NCI-H2081 (cell line): Measurements from ENCODE around the gene CTNNA2.
A peak's percentile ranks its signal among the peaks of the same experiment; 100 is the strongest.

ENCODE experiments used
- DNase-seq, 2 experiments: peaks; one replicate each; lab custom pipeline; 2025; lab: John Stamatoyannopoulos, UW

Gene CTNNA2

DNA sequence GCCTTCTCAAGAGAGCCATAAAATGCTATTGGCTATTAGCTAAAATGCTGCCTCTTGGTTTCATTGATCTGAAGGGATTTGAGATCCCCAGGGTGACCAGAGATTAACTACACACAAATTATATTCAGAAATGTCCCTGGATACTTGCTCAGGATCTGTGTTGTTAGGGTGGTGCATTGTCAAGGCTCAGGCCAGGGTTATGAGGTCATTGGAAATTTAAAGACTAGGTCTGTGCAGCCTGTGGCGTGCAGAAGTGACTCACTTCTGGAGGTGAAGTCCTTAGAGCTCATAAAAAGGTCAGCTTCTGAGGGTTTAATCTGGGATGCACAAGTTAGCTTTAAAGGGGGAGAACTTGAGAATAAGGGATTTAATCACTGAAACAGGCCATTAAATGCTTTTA is 768.2 kb downstream of the CTNNA2 start:
- no peak for DNase-seq

DNA sequence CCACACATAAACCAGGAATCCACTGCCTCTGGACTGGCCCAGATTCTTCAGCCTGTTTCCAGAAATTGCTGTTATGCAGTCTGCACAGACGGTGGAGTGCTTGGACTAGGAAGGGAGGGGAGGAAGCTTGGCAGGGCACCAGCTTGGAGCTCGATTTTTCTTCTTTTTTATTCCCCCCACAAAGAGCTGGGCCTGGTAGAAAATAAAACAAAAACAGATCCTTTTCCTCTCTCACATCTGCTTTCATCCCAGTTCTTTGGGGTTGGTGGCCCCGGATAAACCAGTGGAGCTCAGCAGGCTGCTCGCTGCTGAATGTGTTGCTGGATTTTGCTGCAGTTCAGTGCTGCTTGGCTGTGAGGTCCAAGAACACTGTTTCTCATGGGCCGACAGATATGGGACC is 775.7 kb downstream of the CTNNA2 start:
- peak; percentile 3 to 4 for DNase-seq

DNA sequence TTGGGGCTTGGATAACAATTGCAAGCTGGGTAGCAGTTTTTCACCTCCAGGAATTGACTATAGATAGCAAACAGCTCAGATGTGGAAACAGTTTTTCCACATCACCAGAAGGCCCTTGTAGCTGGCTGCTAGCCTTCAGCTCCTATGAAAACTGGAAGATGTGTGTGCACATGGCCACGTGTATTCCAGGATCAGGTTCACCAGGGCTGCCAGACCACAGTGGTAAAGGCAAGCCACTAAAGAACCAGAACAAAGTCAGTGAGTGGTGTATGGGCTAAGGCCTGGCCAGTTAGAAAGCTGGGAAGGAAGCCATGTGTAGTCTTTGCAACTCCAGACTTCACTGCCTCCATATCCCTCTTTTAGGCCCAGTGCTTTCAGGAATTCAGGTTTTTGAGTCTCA is 778.8 kb downstream of the CTNNA2 start:
- DNase-seq, result no peak

GRCh38 chr2:80292474-80292873 is 779.6 kb downstream of the CTNNA2 start:
- DNase-seq, result no peak

DNA sequence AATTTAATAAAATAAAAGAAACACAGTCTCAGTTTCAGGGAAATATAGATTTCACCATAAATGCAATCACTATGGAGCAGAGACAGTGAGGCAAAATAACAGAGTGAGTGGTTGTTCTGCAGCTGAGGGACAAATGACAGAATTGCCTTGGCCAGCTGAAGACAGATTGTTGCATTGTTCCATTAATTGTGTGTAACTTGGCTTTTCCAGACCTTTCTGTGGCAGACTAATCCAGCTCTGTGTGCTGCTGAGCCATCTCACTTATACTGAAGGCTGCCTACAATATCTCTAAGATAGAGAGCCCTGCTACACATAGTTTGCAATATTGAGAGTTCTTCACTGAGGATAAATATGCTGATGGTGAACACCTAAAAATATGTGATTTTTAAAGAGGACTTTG is 780.2 kb downstream of the CTNNA2 start:
- no peak for DNase-seq

GRCh38 chr2:80298954-80299353 is 786.1 kb downstream of the CTNNA2 start:
- no peak for DNase-seq

GRCh38 chr2:80299661-80300060 is 786.8 kb downstream of the CTNNA2 start:
- no peak for DNase-seq

DNA sequence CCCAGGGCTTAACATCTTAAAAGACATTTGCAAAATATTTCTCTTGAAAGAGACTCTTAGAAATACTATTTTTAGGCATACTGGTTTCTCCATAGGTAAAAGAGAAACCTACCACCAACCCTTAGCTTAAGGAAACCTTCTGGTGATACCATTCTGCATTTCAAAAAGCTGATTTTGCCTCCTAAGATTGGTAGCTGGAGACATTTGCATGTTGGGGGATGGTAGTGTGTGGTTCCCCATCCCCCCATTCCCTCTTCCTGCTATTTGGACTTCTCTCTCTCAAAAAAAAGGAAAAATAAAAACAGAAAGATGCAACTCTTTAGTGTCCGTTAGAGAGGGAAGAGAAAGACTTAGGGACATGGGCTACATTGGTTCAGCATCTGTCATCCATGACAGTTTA is 787.5 kb downstream of the CTNNA2 start:
- DNase-seq, result no peak

GRCh38 chr2:80300954-80301353 is 788.1 kb downstream of the CTNNA2 start:
- DNase-seq, result no peak

DNA sequence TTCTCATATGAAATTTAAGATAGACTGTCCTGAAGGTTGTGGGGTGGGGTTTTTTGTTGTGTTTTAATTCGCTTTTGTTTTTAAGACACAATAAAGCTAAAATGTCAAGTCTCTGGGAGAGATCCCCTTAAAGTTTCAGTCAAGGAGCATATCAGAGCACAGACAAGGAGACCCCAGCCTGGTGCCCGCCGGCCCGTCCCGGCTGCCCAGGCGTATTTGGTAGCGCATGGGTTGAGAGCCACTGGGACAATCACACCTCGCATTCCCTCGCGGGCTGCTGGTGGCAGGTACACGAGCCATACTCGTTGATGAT is 789.1 kb downstream of the CTNNA2 start:
- DNase-seq, result no peak

GRCh38 chr2:80302314-80303005 is 789.6 kb downstream of the CTNNA2 start:
- no peak for DNase-seq

- DNase-seq, result no peak
These were observed 790.4 kb downstream of the CTNNA2 start for GRCh38 chr2:80303006-80303908.

GRCh38 chr2:80303909-80304837 is 791.3 kb downstream of the CTNNA2 start, which contains the start of gene LRRTM1:
Gene LRRTM1, minus strand, starts transcription at chr2:80304752. Its CDS starts 933 bp downstream, at chr2:80303819.
- peak; percentile 36 to 43 for DNase-seq

GRCh38 chr2:80311304-80311703 is 798.5 kb downstream of the CTNNA2 start:
- no peak for DNase-seq

DNA sequence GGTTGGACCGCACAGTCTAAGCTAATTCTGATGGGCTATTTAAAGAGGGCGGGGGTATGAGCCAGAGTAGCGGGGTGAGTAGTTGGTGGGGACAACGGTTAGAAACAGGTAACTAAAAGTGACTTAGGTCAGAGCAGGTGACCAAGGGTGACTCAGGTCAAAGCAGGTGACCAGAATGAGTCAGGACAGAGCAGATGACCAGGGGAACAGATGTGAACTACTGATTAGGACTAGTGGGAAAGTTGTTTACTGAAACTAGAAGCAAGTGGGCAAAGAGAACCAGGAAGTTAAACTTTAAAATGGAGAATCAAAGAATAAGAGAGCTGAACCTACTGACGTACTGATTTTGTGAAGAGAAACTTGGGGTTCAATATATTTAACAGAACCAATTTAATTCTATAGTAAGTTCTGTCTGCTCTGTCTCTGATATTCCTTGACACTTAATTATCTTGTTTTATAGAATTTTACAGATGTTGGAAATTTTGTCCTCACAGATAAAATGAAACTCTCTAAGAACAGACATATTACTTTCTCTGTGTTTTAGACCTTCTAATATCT is 799.5 kb downstream of the CTNNA2 start:
- DNase-seq, result no peak

- DNase-seq, result no peak
These were observed 809.6 kb downstream of the CTNNA2 start for GRCh38 chr2:80322311-80322920.

DNA sequence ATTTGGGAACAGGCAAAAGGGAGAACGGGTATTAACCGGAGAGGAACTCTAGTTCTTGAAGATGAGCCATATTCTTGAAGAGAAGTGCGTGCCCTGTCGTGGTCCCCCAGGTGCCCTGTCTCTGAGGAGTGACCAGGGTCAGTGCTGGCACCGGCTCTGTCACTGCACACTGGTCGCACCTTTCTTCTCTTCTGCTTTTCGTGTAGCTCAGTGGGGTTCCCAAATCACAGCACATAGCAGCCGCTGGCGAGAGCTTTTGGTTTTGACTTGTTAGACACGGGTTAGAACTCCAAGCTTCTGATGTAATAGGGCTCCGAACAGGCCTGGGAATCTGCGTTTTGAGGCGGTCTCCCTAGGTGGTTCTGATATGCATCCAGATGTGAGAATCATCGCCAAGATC is 810.1 kb downstream of the CTNNA2 start:
- DNase-seq, result no peak

GRCh38 chr2:80323610-80324009 is 810.8 kb downstream of the CTNNA2 start:
- DNase-seq, result no peak

- DNase-seq, result no peak
These were observed 811.7 kb downstream of the CTNNA2 start for GRCh38 chr2:80324525-80324924.

- peak; percentile 33 to 54 for DNase-seq
These were observed 813.4 kb downstream of the CTNNA2 start for GRCh38 chr2:80326214-80326613.

DNA sequence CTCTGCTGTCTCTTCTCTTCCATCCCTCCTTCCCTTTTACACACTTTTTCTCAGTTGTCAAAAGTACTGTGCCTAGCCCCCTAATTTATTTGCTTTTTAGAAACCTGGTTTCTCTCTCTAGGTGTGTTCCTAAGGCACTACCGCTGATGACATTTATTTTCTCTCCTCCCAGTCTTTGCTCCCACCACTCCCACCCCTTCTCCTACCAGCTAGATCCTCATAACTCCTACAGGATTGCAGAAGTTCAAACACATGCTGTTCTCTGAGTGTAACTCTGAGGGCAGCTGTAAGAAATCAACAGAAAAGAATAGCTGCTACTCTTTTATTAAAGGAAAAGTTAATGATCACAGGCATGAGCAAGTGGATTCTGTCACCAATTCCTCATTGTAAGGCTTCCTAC is 814.0 kb downstream of the CTNNA2 start:
- DNase-seq, result no peak

- DNase-seq, result no peak
These were observed 815.3 kb downstream of the CTNNA2 start for GRCh38 chr2:80328159-80328571.
